Keratinocyte (primary cell): Measurements from ENCODE around the gene SPIRE1.

Experiments used
- CTCF ChIP-seq, 3 experiments: IDR thresholded peaks in 1 of 3; conservative IDR thresholded peaks in 1 of 3; optimal IDR thresholded peaks in 1 of 3; 2 replicates in 2 of 3; 3 replicates in 1 of 3; pipeline versions ENCODE3 to v1.5.1; 2011; ENCODE audit warnings: low read length in 3 of 3, mild to moderate bottlenecking in 3 of 3, moderate library complexity in 2 of 3, control low read depth in 1 of 3, inconsistent platforms in 1 of 3; ENCODE audit not compliant: insufficient read depth in 2 of 3; ENCODE audit errors: extremely low read depth in 1 of 3
- EZH2 ChIP-seq: IDR thresholded peaks from one replicate; pipeline ENCODE4 v1.6.1; 2012; ENCODE audit warnings: inconsistent platforms, mild to moderate bottlenecking, low read length, moderate library complexity

GRCh38 chr18:12579775-12580174 is 78.1 kb downstream of the SPIRE1 start:
- no peak for TF ChIP-seq CTCF (optimal IDR thresholded peaks at IDR 0.05 in 1 of 3, IDR thresholded peaks at IDR 0.05 in 1 of 3, conservative IDR thresholded peaks at IDR 0.05 in 1 of 3; ENCODE audit: extremely low read depth in 1 of 3, insufficient read depth in 2 of 3, low read length in 3 of 3)
- no peak for TF ChIP-seq EZH2
